GM19397 (cell line): ENCODE measurements around the gene ZNRF3.
A peak's percentile ranks its signal among the peaks of the same experiment; 100 is the strongest.
"Not testable (repeated sequence)": the region's sequence is repeated elsewhere in the genome, so short reads cannot be mapped to it uniquely, and the experiment has no call there.

Experiments
- ATAC-seq: cut with Tn5 transposase; IDR thresholded peaks from one replicate; pipeline ENCODE4 v1.9.1; 2021; ENCODE audit warnings: mild to moderate bottlenecking, moderate library complexity; ENCODE audit not compliant: unreplicated experiment

ZNRF3 gene

GRCh38 chr22:28882878-28883656, at the start of gene ZNRF3:
TSS of gene ZNRF3 (plus strand) at chr22:28883572. CDS start at chr22:28883767, 195 bp downstream.
- ATAC-seq: peak; percentile 66

GRCh38 chr22:28835630-28836189, 47.7 kb upstream of the ZNRF3 start:
- ATAC-seq: no peak

- ATAC-seq: no peak
Observed at GRCh38 chr22:28837640-28838039, 45.7 kb upstream of the ZNRF3 start.

- no peak for ATAC-seq
Observed at GRCh38 chr22:28838971-28839370, 44.4 kb upstream of the ZNRF3 start.

- ATAC-seq: no peak
Observed at GRCh38 chr22:28841111-28841510, 42.3 kb upstream of the ZNRF3 start.

DNA sequence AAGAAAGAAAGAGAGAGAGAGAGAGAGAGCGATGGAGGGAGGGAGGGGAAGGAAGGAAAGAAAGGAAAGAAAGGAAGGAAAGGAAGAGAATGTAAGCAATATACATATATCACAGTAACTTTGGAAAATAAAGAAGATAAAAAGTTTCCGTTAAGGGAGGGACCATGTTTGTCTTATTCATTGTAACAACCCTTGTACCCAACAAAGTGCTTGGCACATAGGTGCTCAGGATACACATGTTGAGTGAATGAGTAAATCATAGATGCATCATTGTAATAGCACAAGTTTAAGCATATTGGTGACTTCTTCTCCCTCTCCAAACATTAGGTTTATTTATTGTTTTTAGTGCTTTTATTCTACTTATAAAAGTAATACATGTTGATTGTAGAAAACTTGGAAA, 39.7 kb upstream of the ZNRF3 start:
- ATAC-seq: no peak

GRCh38 chr22:28844277-28844676, 39.1 kb upstream of the ZNRF3 start:
- not testable (repeated sequence) for ATAC-seq

DNA sequence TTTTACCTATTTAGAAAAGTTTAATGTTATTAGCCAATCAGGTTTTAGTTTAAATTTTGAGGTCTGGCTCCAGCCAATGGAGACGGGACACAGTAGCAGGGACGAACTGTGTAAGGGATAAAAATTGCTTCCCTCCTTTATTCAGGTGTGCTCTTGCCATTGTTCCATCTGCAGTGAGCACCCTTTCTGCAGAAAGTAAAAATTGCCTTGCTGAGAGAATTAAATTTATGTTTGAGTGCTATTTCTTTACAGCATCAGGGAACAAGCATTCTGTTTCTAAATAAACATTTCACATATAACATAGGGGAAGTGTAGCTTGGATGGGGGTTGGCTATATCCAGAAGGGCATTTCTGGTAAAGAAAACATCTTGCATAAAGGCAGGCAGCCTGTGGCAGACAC, 36.4 kb upstream of the ZNRF3 start:
- ATAC-seq: no peak

- no peak for ATAC-seq
Observed at GRCh38 chr22:28855355-28856094, 27.8 kb upstream of the ZNRF3 start.

DNA sequence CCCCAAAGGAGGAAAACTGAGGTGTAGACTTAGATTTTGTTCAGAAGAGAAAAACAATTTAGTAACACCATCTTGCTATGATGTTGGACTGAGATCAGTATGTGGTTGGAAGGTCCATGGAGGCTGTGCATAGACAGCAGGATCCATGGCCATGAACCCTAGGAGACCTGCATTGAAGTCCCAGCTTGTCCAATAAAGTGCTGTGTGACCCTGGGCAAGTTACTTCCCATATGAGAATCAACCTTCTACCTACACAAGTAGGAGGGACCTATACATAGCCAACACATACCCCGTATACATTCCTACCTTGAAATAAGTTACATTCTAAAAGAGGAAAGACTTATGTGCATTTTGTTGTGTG, 27.3 kb upstream of the ZNRF3 start:
- no peak for ATAC-seq

- ATAC-seq: no peak
Observed at GRCh38 chr22:28857288-28857687, 26.1 kb upstream of the ZNRF3 start.

GRCh38 chr22:28864878-28865596, 18.3 kb upstream of the ZNRF3 start:
- no peak for ATAC-seq

- ATAC-seq: no peak
Observed at GRCh38 chr22:28867191-28867590, 16.2 kb upstream of the ZNRF3 start.

DNA sequence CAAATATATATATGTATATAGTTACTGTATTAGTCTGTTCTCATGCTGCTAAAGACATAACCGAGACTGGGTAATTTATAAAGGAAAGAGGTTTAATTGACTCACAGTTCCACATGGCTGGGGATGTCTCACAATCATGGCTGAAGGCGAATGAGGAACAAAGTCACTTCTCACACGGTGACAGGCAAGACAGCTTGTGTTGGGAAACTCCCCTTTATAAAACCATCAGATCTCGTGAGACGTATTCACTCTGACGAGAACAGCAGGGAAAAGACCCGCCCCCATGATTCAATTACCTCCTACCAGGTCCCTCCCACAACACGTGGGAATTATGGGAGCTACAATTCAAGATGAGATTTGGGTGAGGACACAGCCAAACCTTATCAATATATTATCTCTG, 15.0 kb upstream of the ZNRF3 start:
- not testable (repeated sequence) for ATAC-seq

DNA sequence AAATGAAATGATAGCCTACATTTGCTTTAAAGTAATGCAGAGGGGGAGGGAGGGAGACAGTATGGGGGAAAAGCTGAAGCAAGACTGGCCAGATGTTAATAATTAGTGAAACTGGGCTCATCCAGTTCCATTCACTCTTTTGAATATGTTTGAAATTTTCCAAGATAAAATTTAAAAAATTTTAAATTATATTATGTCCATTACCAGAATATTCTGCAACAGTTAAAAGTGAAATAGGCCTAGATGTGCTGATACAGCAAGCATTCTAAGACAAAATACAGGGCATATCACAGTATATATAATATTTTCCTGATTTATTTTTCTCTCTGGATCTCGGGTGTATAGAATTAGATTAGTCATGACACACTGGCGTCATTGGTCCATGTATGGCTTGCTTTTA, 13.6 kb upstream of the ZNRF3 start:
- ATAC-seq: no peak

- no peak for ATAC-seq
Observed at GRCh38 chr22:28873183-28873963, 10.0 kb upstream of the ZNRF3 start.

- no peak for ATAC-seq
Observed at GRCh38 chr22:28874061-28874460, 9.3 kb upstream of the ZNRF3 start.

DNA sequence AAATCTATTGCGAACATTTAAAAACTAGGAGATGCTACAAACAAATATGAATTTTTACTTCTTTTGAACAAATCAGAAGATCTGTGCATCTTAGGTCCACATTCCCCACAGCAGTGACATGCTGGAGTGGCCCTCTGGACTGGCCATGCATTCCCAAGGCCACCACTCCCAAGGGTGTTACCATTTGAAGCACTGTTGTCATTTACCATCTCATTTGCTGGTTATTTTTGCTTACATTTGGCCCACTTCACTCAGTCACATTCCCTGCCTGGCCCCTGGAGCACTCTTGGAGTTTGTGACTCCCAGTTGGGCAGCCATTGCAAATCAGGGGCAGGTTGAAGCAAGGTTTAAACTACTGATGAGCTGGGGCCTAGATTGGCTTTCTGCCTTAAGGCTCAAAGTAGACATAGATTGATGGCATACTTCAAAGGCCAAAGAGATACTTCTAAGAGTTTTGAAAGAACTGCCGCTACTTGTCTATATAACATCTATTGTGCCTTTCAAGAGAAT, 8.5 kb upstream of the ZNRF3 start:
- no peak for ATAC-seq

- ATAC-seq: no peak
Observed at GRCh38 chr22:28882545-28882877, 861 bp upstream of the ZNRF3 start.

DNA sequence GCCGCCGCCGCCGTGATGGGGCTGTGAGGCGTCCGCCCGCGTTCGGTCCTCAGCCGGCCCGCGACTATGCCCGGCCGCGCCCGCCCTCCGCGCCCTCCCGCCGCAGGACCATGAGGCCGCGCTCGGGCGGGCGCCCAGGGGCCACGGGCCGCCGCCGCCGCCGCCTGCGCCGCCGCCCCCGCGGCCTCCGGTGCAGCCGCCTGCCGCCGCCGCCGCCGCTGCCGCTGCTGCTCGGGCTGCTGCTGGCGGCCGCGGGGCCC, 215 bp downstream of the ZNRF3 start:
- ATAC-seq: no peak
